Measurements from ENCODE around the gene ANGPT4. TPM values are rescaled to one million over a fixed set of nuclear protein-coding genes. Genes with fewer than 3 reads are reported as not detected.

The ANGPT4 gene
- total RNA-seq, 4 donors from 2014 or later, result 0.63 to 4.7 (median 1.3) TPM

DNA sequence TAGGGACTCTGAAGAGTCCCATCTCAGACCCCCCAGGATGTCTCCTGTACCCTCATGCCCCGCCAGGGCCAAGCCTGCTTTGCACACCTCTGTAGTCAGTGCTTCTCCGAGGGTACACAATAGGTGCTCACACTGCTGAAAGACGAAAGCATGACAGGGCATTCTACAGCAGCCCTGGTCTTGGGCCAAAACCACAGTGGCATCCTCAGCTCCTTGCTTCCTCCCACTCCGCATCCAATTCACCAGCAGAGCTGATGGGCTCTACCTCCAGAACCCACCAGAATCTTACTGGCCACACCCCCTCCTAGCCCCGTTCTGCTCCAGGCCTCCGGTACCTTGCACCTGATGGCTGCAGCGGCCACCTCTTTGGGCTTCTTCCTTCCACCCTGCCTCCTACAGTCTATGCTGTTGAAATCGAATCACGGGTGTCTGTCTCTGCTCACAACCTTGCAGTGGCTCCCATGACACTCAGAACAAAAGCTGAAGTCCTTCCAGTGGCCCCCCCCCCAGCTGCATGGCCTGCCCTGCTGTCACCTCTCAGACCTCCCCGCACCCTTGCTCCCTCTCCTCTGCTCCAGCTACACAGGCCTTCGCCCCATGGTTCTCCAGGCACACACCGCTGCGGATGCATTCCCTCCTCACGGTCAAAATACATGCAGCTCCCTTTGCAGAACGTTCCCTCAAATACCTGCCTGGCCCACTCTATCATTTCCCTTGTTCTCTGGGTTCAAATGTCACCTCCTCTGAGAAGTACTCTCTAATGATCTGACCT lies 1.2 kb downstream of the ANGPT4 start:
- WGBS, 2 donors, result 70 to 75% methylated on average over 15 of the region's 15 CpGs
- H3K27me3 ChIP-seq, result no peaks in the 10 kb centered on the region

GRCh38 chr20:913306-913849 lies 2.8 kb downstream of the ANGPT4 start:
- Histone ChIP-seq H3K27ac (no peak overlapping the region), H3K27me3 (no peaks in the 10 kb centered on the region), H3K36me3 (no peaks in the 10 kb centered on the region), H3K4me3 (no peak overlapping the region), H3K9me3 (no peaks in the 10 kb centered on the region), H3K4me1 (peaks cover 0 to 48% (median 10%) of the 10 kb centered on the region in 4 donors)
- 85 to 88% methylated on average over 5 of the region's 5 CpGs for WGBS, 2 donors
- no peak for TF ChIP-seq POLR2A (IDR thresholded peaks at IDR 0.05)
- TF ChIP-seq, protein P1, sequence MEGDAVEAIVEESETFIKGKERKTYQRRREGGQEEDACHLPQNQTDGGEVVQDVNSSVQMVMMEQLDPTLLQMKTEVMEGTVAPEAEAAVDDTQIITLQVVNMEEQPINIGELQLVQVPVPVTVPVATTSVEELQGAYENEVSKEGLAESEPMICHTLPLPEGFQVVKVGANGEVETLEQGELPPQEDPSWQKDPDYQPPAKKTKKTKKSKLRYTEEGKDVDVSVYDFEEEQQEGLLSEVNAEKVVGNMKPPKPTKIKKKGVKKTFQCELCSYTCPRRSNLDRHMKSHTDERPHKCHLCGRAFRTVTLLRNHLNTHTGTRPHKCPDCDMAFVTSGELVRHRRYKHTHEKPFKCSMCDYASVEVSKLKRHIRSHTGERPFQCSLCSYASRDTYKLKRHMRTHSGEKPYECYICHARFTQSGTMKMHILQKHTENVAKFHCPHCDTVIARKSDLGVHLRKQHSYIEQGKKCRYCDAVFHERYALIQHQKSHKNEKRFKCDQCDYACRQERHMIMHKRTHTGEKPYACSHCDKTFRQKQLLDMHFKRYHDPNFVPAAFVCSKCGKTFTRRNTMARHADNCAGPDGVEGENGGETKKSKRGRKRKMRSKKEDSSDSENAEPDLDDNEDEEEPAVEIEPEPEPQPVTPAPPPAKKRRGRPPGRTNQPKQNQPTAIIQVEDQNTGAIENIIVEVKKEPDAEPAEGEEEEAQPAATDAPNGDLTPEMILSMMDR (IDR thresholded peaks at IDR 0.05), result no peak
- DNase-seq (ENCODE audit: low spot score in 2 of 2), result no peak

More for the DNA sequence above, 1.2 kb downstream of the ANGPT4 start:
- peak overlapping the region in 1 of 4 donors; percentile 8 for H3K4me3 ChIP-seq
- TF ChIP-seq, protein P1 (IDR thresholded peaks at IDR 0.05), result no peak
- TF ChIP-seq EP300 (IDR thresholded peaks at IDR 0.05), result no peak
- TF ChIP-seq POLR2A (IDR thresholded peaks at IDR 0.05), result no peak
- no peak for DNase-seq (ENCODE audit: low spot score in 2 of 2)
- H3K27ac ChIP-seq, result no peak overlapping the region
- no peaks in the 10 kb centered on the region for H3K36me3 ChIP-seq
- H3K9me3 ChIP-seq, result no peaks in the 10 kb centered on the region
- H3K4me1 ChIP-seq, result peaks cover 0 to 40% (median 10%) of the 10 kb centered on the region in 4 donors

- no peaks in the 10 kb centered on the region for H3K27me3 ChIP-seq
- no peaks in the 10 kb centered on the region for H3K36me3 ChIP-seq
- no peaks in the 10 kb centered on the region for H3K9me3 ChIP-seq
- peaks cover 0 to 50% (median 10%) of the 10 kb centered on the region in 4 donors for H3K4me1 ChIP-seq
- no peak for DNase-seq (ENCODE audit: low spot score in 2 of 2)
- 50 to 58% methylated on average over 5 of the region's 5 CpGs for WGBS, 2 donors
- H3K4me3 ChIP-seq, result no peak overlapping the region
- H3K27ac ChIP-seq, result peak overlapping the region in 2 of 4 donors; percentile 75 to 80
- TF ChIP-seq EP300 (IDR thresholded peaks at IDR 0.05) (no peak), POLR2A (IDR thresholded peaks at IDR 0.05) (no peak)
- TF ChIP-seq, protein P1 (IDR thresholded peaks at IDR 0.05), result no peak
These were observed 4.1 kb downstream of the ANGPT4 start for GRCh38 chr20:911882-912600.

GRCh38 chr20:910870-911770 lies 5.0 kb downstream of the ANGPT4 start:
- H3K4me1 ChIP-seq, result peaks cover 0 to 51% (median 10%) of the 10 kb centered on the region in 4 donors
- no peaks in the 10 kb centered on the region for H3K36me3 ChIP-seq
- peak; percentile 53 to 64 for DNase-seq (ENCODE audit: low spot score in 2 of 2)
- peak overlapping the region in 3 of 4 donors; percentile 35 to 83 (median 80) for H3K27ac ChIP-seq
- 40 to 41% methylated on average over 12 of the region's 12 CpGs for WGBS, 2 donors
- TF ChIP-seq EP300 (IDR thresholded peaks at IDR 0.05) (no peak), POLR2A (IDR thresholded peaks at IDR 0.05) (no peak)
- TF ChIP-seq, protein P1 (IDR thresholded peaks at IDR 0.05), result no peak
- H3K4me3 ChIP-seq, result no peak overlapping the region
- H3K27me3 ChIP-seq, result no peaks in the 10 kb centered on the region
- H3K9me3 ChIP-seq, result no peaks in the 10 kb centered on the region

All from tibial nerve (tissue), 4 donors.